WTC11 (cell line): ENCODE measurements around the gene MCF2L. TPM values are rescaled to one million over a fixed set of nuclear protein-coding genes. Genes with fewer than 3 reads are reported as not detected.

Source experiments
- ATAC-seq: fragments of 200-7000 bp; cut with Tn5 transposase; 2 replicates; pipeline ENCODE4 v1.10.0; 2021; ENCODE audit warnings: mild to moderate bottlenecking, moderate library complexity
- CTCF ChIA-PET: fragments of 300-600 bp; sonication (Branson Sonifier 250); formaldehyde crosslinking; loops from one replicate; lab custom pipeline; 2021; ENCODE audit warnings: antibody characterized with exemption; lab: Charles Lee
- POLR2A ChIA-PET: fragments of 350-600 bp; sonication (Branson Sonifier 250); formaldehyde crosslinking; loops from one replicate; lab custom pipeline; 2021; ENCODE audit warnings: antibody characterized with exemption; lab: Charles Lee
- DNase-seq: peaks from one replicate; pipeline ENCODE4 v3.0.0; 2021; ENCODE audit warnings: low spot score
- H3K27ac Mint-ChIP-seq: 2 replicates; pipeline ENCODE4 v1.8.0; 2021; ENCODE audit warnings: mixed read lengths
- H3K27me3 Mint-ChIP-seq: 2 replicates; pipeline ENCODE4 v1.8.0; 2021; ENCODE audit warnings: low read depth, mild to moderate bottlenecking, moderate library complexity, mixed read lengths
- H3K36me3 Mint-ChIP-seq: 2 replicates; pipeline ENCODE4 v1.8.0; 2021; ENCODE audit warnings: mixed read lengths
- H3K4me1 Mint-ChIP-seq: 2 replicates; pipeline ENCODE4 v1.8.0; 2022; ENCODE audit warnings: mixed read lengths
- H3K4me3 Mint-ChIP-seq: 2 replicates; pipeline ENCODE4 v1.8.0; 2021; ENCODE audit warnings: mild to moderate bottlenecking, moderate library complexity, mixed read lengths
- H3K9me3 Mint-ChIP-seq: 2 replicates; pipeline ENCODE4 v1.8.0; 2021; ENCODE audit warnings: mixed read lengths
- CBFB ChIP-seq: sonication (generic); formaldehyde crosslinking; IDR thresholded peaks from 2 replicates; pipeline ENCODE4 v1.8.1; 2022; ENCODE audit warnings: mild to moderate bottlenecking, low read depth, missing genetic modification reagents
- ETV6 ChIP-seq: sonication (generic); formaldehyde crosslinking; IDR thresholded peaks from 2 replicates; pipeline ENCODE4 v1.8.1; 2022; ENCODE audit warnings: mild to moderate bottlenecking, missing genetic modification reagents
- FOXK1 ChIP-seq: sonication (generic); formaldehyde crosslinking; IDR thresholded peaks from 2 replicates; pipeline ENCODE4 v1.8.0; 2022; ENCODE audit warnings: mild to moderate bottlenecking, moderate library complexity, missing genetic modification reagents
- FOXP1 ChIP-seq: sonication (generic); formaldehyde crosslinking; IDR thresholded peaks from 2 replicates; pipeline ENCODE4 v1.8.0; 2022; ENCODE audit warnings: missing genetic modification reagents, mild to moderate bottlenecking, moderate library complexity, borderline replicate concordance
- KAT7 ChIP-seq: sonication (generic); formaldehyde crosslinking; IDR thresholded peaks from 2 replicates; pipeline ENCODE4 v1.8.1; 2023; ENCODE audit warnings: missing genetic modification reagents, mild to moderate bottlenecking, borderline replicate concordance
- OVOL2 ChIP-seq: fragments of 250-450 bp; sonication (Bioruptor Pico); IDR thresholded peaks from 2 replicates; pipeline ENCODE4 v1.9.0; 2021; ENCODE audit warnings: mild to moderate bottlenecking, borderline replicate concordance
- SMAD4 ChIP-seq: sonication (generic); formaldehyde crosslinking; IDR thresholded peaks from 2 replicates; pipeline ENCODE4 v1.8.0; 2022; ENCODE audit warnings: mild to moderate bottlenecking, missing genetic modification reagents
- ZNF232 ChIP-seq: sonication (generic); formaldehyde crosslinking; IDR thresholded peaks from 2 replicates; pipeline ENCODE4 v1.8.0; 2022; ENCODE audit warnings: mild to moderate bottlenecking, missing genetic modification reagents
- ZNF317 ChIP-seq: sonication (generic); formaldehyde crosslinking; IDR thresholded peaks from 2 replicates; pipeline ENCODE4 v1.8.1; 2023; ENCODE audit warnings: low read depth, mild to moderate bottlenecking, moderate library complexity, missing genetic modification reagents, borderline replicate concordance
- total RNA-seq: library from RNA; stranded (reverse); gene quantifications from 3 replicates; pipeline ENCODE4 v1.2.3, GENCODE V29; 2021
- TF ChIP-seq, protein P1 (sequence below): sonication (generic); formaldehyde crosslinking; IDR thresholded peaks from 2 replicates; pipeline ENCODE4 v1.8.1; 2023; ENCODE audit warnings: mild to moderate bottlenecking, moderate library complexity, missing genetic modification reagents
- TF ChIP-seq, protein P2 (sequence below): sonication (generic); formaldehyde crosslinking; IDR thresholded peaks from 2 replicates; pipeline ENCODE4 v1.8.1; 2023; ENCODE audit warnings: mild to moderate bottlenecking, missing genetic modification reagents
- TF ChIP-seq, protein P3 (sequence below): sonication (generic); formaldehyde crosslinking; IDR thresholded peaks from 2 replicates; pipeline ENCODE4 v1.8.0; 2022; ENCODE audit warnings: mild to moderate bottlenecking, missing genetic modification reagents
- TF ChIP-seq, protein P4 (sequence below): sonication (generic); formaldehyde crosslinking; conservative IDR thresholded peaks from 2 replicates; pipeline ENCODE4 v1.8.1; 2022; ENCODE audit warnings: mild to moderate bottlenecking, missing genetic modification reagents
- TF ChIP-seq, protein P5 (sequence below): sonication (generic); formaldehyde crosslinking; IDR thresholded peaks from 2 replicates; pipeline ENCODE4 v1.8.0; 2023; ENCODE audit warnings: missing genetic modification reagents, mild to moderate bottlenecking, borderline replicate concordance

The MCF2L gene
- total RNA-seq, 1 experiment from 2014 or later = 34.8 TPM

DNA sequence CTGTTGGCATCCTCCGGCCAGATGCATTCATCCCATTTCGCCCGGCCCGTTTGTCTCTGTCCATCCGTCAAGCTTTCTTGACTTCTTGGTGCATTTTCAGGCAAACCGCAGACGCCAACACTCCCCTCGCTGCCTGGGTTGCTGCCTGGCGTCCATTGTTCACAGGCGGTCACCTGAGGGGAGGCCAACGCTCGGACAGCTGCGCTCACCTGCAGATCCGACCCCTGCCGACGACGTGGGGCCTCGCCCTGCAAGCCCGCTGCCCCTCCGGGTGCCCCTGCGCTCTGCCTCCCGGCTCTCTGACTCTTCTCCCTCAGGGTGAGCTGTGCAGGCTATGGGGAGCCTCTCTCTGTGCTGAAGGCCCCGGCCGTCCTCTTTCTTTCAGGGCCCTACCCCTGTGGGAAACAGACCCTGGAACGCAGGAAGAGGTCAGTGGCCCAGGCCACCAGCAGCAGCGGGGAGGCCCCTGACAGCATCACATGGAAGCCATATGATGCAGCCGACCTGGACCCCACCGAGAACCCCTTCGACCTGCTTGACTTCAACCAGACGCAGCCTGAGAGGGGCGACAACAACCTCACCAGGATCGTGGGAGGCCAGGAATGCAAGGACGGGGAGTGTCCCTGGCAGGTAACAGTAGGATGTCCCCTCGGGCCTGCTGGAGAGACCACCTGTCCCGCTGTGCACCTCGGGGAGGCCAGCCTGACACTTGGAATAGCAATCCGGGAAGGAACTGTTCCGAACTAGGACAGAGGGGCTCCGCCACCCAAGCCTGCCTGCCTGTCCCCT is 174.6 kb downstream of the MCF2L start (continued):
- TF ChIP-seq CBFB = no peak
- TF ChIP-seq, protein P1, sequence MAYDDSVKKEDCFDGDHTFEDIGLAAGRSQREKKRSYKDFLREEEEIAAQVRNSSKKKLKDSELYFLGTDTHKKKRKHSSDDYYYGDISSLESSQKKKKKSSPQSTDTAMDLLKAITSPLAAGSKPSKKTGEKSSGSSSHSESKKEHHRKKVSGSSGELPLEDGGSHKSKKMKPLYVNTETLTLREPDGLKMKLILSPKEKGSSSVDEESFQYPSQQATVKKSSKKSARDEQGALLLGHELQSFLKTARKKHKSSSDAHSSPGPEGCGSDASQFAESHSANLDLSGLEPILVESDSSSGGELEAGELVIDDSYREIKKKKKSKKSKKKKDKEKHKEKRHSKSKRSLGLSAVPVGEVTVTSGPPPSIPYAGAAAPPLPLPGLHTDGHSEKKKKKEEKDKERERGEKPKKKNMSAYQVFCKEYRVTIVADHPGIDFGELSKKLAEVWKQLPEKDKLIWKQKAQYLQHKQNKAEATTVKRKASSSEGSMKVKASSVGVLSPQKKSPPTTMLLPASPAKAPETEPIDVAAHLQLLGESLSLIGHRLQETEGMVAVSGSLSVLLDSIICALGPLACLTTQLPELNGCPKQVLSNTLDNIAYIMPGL (CRISPR knock-in tag) = no peak
- no peak for TF ChIP-seq OVOL2 (CRISPR knock-in tag)
- TF ChIP-seq, protein P2, sequence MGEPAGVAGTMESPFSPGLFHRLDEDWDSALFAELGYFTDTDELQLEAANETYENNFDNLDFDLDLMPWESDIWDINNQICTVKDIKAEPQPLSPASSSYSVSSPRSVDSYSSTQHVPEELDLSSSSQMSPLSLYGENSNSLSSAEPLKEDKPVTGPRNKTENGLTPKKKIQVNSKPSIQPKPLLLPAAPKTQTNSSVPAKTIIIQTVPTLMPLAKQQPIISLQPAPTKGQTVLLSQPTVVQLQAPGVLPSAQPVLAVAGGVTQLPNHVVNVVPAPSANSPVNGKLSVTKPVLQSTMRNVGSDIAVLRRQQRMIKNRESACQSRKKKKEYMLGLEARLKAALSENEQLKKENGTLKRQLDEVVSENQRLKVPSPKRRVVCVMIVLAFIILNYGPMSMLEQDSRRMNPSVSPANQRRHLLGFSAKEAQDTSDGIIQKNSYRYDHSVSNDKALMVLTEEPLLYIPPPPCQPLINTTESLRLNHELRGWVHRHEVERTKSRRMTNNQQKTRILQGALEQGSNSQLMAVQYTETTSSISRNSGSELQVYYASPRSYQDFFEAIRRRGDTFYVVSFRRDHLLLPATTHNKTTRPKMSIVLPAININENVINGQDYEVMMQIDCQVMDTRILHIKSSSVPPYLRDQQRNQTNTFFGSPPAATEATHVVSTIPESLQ (CRISPR knock-in tag) = no peak
- no peak for TF ChIP-seq ZNF232 (CRISPR knock-in tag)

DNA sequence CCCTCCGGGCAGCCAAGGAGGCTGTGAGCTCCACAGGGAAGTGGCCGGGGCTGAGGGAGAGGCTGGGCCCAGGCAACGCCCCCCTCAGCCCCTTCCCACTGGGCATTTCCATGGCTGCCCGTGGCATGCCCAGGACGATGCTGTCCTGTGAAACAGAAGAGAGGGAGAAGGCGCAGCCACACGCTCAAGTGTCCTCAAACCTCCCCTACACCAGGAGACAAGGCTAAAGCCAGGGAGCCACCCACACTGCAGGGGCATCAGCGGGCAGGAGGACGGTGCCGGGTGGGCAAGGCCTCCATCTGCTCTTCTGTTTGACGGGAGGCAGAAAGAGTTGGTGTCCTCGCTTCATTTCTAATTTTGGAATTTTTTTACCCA is 175.2 kb downstream of the MCF2L start:
- ChIA-PET POLR2A (no interaction called here), CTCF (no interaction called here)
- no peaks in the 10 kb centered on the region for H3K27me3 Mint-ChIP-seq
- TF ChIP-seq FOXK1 (CRISPR knock-in tag) (no peak), SMAD4 (CRISPR knock-in tag) (no peak), KAT7 (no peak)
- TF ChIP-seq, protein P3, sequence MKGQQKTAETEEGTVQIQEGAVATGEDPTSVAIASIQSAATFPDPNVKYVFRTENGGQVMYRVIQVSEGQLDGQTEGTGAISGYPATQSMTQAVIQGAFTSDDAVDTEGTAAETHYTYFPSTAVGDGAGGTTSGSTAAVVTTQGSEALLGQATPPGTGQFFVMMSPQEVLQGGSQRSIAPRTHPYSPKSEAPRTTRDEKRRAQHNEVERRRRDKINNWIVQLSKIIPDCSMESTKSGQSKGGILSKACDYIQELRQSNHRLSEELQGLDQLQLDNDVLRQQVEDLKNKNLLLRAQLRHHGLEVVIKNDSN (CRISPR knock-in tag) = no peak
- TF ChIP-seq, protein P4, sequence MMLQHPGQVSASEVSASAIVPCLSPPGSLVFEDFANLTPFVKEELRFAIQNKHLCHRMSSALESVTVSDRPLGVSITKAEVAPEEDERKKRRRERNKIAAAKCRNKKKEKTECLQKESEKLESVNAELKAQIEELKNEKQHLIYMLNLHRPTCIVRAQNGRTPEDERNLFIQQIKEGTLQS = no peak
- DNase-seq (no peak), ATAC-seq (no peak)
- no peak overlapping the region for H3K4me3 Mint-ChIP-seq
- H3K27ac Mint-ChIP-seq = no peak overlapping the region
- H3K36me3 Mint-ChIP-seq = no peaks in the 10 kb centered on the region
- H3K9me3 Mint-ChIP-seq = no peaks in the 10 kb centered on the region
- no peaks in the 10 kb centered on the region for H3K4me1 Mint-ChIP-seq

DNA sequence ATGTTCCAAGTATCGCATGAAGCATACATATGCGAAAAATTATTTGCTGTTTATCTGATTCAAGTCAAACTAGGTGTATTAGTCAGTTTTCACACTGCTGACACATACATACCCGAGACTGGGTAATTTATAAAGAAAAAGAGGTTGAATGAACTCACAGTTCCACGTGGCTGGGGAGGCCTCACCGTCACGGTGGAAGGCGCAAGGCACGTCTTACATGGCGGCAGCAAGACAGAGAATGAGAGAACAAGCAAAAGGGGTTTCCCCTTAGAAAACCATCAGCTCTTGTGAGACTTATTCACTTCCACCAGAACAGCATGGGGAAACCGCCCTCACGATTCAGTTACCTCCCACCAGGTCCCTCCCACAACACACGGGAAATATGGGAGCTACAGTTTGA is 176.5 kb downstream of the MCF2L start:
- DNase-seq = no peak

More for the DNA sequence above, 176.5 kb downstream of the MCF2L start:
- H3K27ac Mint-ChIP-seq = no peak overlapping the region
- no peaks in the 10 kb centered on the region for H3K9me3 Mint-ChIP-seq
- no peak for ATAC-seq
- no peaks in the 10 kb centered on the region for H3K27me3 Mint-ChIP-seq
- CTCF ChIA-PET = no interaction called here
- no peaks in the 10 kb centered on the region for H3K4me1 Mint-ChIP-seq
- no peaks in the 10 kb centered on the region for H3K36me3 Mint-ChIP-seq
- POLR2A ChIA-PET = no interaction called here
- TF ChIP-seq ETV6 (CRISPR knock-in tag) = no peak
- TF ChIP-seq ZNF317 (CRISPR knock-in tag) = no peak
- TF ChIP-seq FOXP1 (CRISPR knock-in tag) = no peak
- TF ChIP-seq, protein P5, sequence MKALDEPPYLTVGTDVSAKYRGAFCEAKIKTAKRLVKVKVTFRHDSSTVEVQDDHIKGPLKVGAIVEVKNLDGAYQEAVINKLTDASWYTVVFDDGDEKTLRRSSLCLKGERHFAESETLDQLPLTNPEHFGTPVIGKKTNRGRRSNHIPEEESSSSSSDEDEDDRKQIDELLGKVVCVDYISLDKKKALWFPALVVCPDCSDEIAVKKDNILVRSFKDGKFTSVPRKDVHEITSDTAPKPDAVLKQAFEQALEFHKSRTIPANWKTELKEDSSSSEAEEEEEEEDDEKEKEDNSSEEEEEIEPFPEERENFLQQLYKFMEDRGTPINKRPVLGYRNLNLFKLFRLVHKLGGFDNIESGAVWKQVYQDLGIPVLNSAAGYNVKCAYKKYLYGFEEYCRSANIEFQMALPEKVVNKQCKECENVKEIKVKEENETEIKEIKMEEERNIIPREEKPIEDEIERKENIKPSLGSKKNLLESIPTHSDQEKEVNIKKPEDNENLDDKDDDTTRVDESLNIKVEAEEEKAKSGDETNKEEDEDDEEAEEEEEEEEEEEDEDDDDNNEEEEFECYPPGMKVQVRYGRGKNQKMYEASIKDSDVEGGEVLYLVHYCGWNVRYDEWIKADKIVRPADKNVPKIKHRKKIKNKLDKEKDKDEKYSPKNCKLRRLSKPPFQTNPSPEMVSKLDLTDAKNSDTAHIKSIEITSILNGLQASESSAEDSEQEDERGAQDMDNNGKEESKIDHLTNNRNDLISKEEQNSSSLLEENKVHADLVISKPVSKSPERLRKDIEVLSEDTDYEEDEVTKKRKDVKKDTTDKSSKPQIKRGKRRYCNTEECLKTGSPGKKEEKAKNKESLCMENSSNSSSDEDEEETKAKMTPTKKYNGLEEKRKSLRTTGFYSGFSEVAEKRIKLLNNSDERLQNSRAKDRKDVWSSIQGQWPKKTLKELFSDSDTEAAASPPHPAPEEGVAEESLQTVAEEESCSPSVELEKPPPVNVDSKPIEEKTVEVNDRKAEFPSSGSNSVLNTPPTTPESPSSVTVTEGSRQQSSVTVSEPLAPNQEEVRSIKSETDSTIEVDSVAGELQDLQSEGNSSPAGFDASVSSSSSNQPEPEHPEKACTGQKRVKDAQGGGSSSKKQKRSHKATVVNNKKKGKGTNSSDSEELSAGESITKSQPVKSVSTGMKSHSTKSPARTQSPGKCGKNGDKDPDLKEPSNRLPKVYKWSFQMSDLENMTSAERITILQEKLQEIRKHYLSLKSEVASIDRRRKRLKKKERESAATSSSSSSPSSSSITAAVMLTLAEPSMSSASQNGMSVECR = no peak
- TF ChIP-seq, protein P2 (CRISPR knock-in tag) = no peak
- no peak overlapping the region for H3K4me3 Mint-ChIP-seq
